Measurements from ENCODE around the gene PXDN. TPM values are rescaled to one million over a fixed set of nuclear protein-coding genes. Genes with fewer than 3 reads are reported as not detected.

PXDN gene
- total RNA-seq, 2 experiments from 2014 or later, result 1.3 to 1.4 TPM

GRCh38 chr2:1640301-1641135 lies 103.8 kb downstream of the PXDN start:
- ChIA-PET CTCF (no interaction called here), POLR2A (no interaction called here)

- ChIA-PET POLR2A (no interaction called here), CTCF (no interaction called here)
Observed at GRCh38 chr2:1639086-1639858, 105.0 kb downstream of the PXDN start.

GRCh38 chr2:1638281-1638860 lies 105.9 kb downstream of the PXDN start:
- CTCF ChIA-PET, result no interaction called here
- POLR2A ChIA-PET, result no interaction called here

- ChIA-PET POLR2A (no interaction called here), CTCF (no interaction called here)
Observed at GRCh38 chr2:1636791-1637415, 107.4 kb downstream of the PXDN start.

GRCh38 chr2:1635823-1636222 lies 108.5 kb downstream of the PXDN start:
- ChIA-PET CTCF (no interaction called here), POLR2A (no interaction called here)

- ChIA-PET POLR2A (no interaction called here), CTCF (no interaction called here)
Observed at GRCh38 chr2:1634681-1635341, 109.5 kb downstream of the PXDN start.

GRCh38 chr2:1633936-1634587 lies 110.3 kb downstream of the PXDN start:
- ChIA-PET POLR2A (no interaction called here), CTCF (no interaction called here)

- ChIA-PET POLR2A (no interaction called here), CTCF (interaction anchor here (0.7 kb wide), 1 partner anchor 843 kb away, joined by 4 read pairs; no protein-coding TSS in a partner anchor)
Observed at GRCh38 chr2:1633092-1633671, 111.1 kb downstream of the PXDN start.

- ChIA-PET POLR2A (no interaction called here), CTCF (interaction anchor here (0.7 kb wide), 1 partner anchor 843 kb away, joined by 4 read pairs; no protein-coding TSS in a partner anchor)
Observed at GRCh38 chr2:1632510-1632909, 111.8 kb downstream of the PXDN start.

- ChIA-PET CTCF (no interaction called here), POLR2A (no interaction called here)
Observed at GRCh38 chr2:1632002-1632348, 112.3 kb downstream of the PXDN start.

- ChIA-PET CTCF (no interaction called here), POLR2A (no interaction called here)
Observed at GRCh38 chr2:1631292-1632001, 112.9 kb downstream of the PXDN start.

- ChIA-PET CTCF (no interaction called here), POLR2A (no interaction called here)
Observed at GRCh38 chr2:1628893-1629292, 115.4 kb downstream of the PXDN start.

GRCh38 chr2:1627628-1628381 lies 116.5 kb downstream of the PXDN start:
- POLR2A ChIA-PET, result no interaction called here
- CTCF ChIA-PET, result no interaction called here

GRCh38 chr2:1626271-1626681 lies 118.0 kb downstream of the PXDN start:
- POLR2A ChIA-PET, result no interaction called here
- CTCF ChIA-PET, result no interaction called here

- CTCF ChIA-PET, result no interaction called here
- POLR2A ChIA-PET, result no interaction called here
Observed at GRCh38 chr2:1625281-1626001, 118.9 kb downstream of the PXDN start.

GRCh38 chr2:1623906-1624445 lies 120.3 kb downstream of the PXDN start:
- POLR2A ChIA-PET, result no interaction called here
- CTCF ChIA-PET, result no interaction called here

- POLR2A ChIA-PET, result no interaction called here
- CTCF ChIA-PET, result no interaction called here
Observed at GRCh38 chr2:1622521-1623200, 121.7 kb downstream of the PXDN start.
